Transverse colon (tissue), 4 donors: Measurements from ENCODE around the gene SMPX. TPM values are rescaled to one million over a fixed set of nuclear protein-coding genes. Genes with fewer than 3 reads are reported as not detected.

Source experiments
- DNase-seq: peaks from one replicate; pipeline ENCODE4 v3.0.0-alpha.2; 2019
- H3K27ac ChIP-seq, 4 donors: fragments of 200-600 bp; sonication (generic); 2 replicates each; pipeline ENCODE4 v1.5.1; 2016 to 2018; ENCODE audit warnings: inconsistent platforms in 4 of 4
- H3K27me3 ChIP-seq: fragments of 200-600 bp; sonication (generic); 2 replicates; pipeline ENCODE4 v1.5.1; 2017; ENCODE audit warnings: inconsistent platforms
- H3K36me3 ChIP-seq, 4 donors: fragments of 200-600 bp; sonication (generic); 2 replicates each; pipeline ENCODE4 v1.5.1; 2017 to 2019; ENCODE audit warnings: inconsistent platforms in 4 of 4
- H3K4me1 ChIP-seq, 4 donors: fragments of 200-600 bp; sonication (generic); 2 replicates each; pipeline ENCODE4 v1.5.1; 2017 to 2020; ENCODE audit warnings: inconsistent platforms in 4 of 4
- H3K4me3 ChIP-seq, 4 donors: fragments of 200-600 bp; sonication (generic); 1 replicate in 1 of 4; 2 replicates in 3 of 4; pipeline versions ENCODE4 v1.5.1 to v1.6.1; 2017 to 2019; ENCODE audit warnings: inconsistent platforms in 4 of 4
- H3K9me3 ChIP-seq, 2 donors: fragments of 200-600 bp; sonication (generic); 2 replicates each; pipeline ENCODE4 v1.5.1; 2017 to 2019; ENCODE audit warnings: inconsistent platforms in 2 of 2
- EP300 ChIP-seq: sonication (generic); formaldehyde crosslinking; IDR thresholded peaks from one replicate; pipeline ENCODE4 v1.6.1; 2017; ENCODE audit warnings: antibody characterized with exemption, low read depth
- POLR2A ChIP-seq: fragments of 450-650 bp; IDR thresholded peaks from one replicate; pipeline ENCODE4 v1.6.1; 2016; ENCODE audit warnings: antibody characterized with exemption, mild to moderate bottlenecking, moderate library complexity
- POLR2AphosphoS5 ChIP-seq, 3 donors: sonication (generic); formaldehyde crosslinking; IDR thresholded peaks; one replicate each; pipeline ENCODE4 v1.6.1; 2016; ENCODE audit warnings: antibody characterized with exemption in 3 of 3
- WGBS, 2 donors: methylation state at CpG; one replicate each; pipeline ENCODE4 v1.1.5; 2018; ENCODE audit warnings: low coverage in 1 of 2; 5-methylcytosine and 5-hydroxymethylcytosine counted together
- in situ Hi-C, 4 donors: fragments of 200-750 bp; cut with MboI; loops; one replicate each; pipeline versions ENCODE4 v1.15.0 to v1.15.1; 2017; ENCODE audit warnings: low sequenced_read_pairs in 3 of 4, low pct_ligation_motif_present in 1 of 4, low pct_unique_long_range_greater_than_20kb in 1 of 4
- intact Hi-C: fragments of 100-400 bp; cut with DNase I; formaldehyde crosslinking; loops from one replicate; pipeline ENCODE4 v1.15.1; 2023; ENCODE audit warnings: low total_unique reads
- total RNA-seq, 4 donors: library from RNA; depleted of rRNA; stranded (reverse); fragments of >200 nt; gene quantifications; one replicate each; pipeline ENCODE4 v1.1.0, GENCODE V29; 2016
- TF ChIP-seq, protein P1 (sequence below), 5 experiments: fragments of 200-600 bp in 3 of 5; fragments of 450-650 bp in 2 of 5; sonication (generic) in 3 of 5; IDR thresholded peaks; 1 replicate in 2 of 5; 2 replicates in 3 of 5; pipeline ENCODE4 v1.5.1; 2016 to 2017; ENCODE audit warnings: antibody characterized with exemption in 5 of 5, inconsistent platforms in 3 of 5, mild to moderate bottlenecking in 2 of 5, moderate library complexity in 1 of 5

SMPX gene
- total RNA-seq, 4 donors from 2014 or later, result 1.7 to 6.1 TPM; not detected in 2

DNA sequence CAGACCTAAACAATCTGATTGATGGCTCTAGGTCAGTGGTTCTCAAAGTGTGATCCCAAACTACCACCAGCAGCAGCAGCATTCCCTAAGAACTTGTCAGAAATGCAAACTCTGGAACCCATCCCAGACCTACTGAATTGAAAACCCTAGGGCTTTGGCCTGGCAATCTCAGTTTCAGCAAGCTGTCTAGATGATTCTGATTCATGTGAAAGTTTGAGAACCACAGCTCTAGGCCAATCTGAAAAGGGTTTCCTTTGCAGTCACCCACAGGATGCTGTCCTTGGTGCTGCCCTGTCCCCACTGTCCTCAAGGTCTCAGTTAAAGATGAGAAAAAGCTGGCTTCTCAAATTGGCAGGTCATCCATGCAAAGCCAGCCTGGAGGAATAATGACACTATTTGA lies 34.8 kb downstream of the SMPX start:
- DNase-seq, result no peak
- Histone ChIP-seq H3K4me3 (no peak overlapping the region), H3K27me3 (no peaks in the 10 kb centered on the region), H3K36me3 (no peaks in the 10 kb centered on the region), H3K4me1 (no peaks in the 10 kb centered on the region), H3K9me3 (no peaks in the 10 kb centered on the region), H3K27ac (no peak overlapping the region)
- intact Hi-C loops, result no loop called here
- in situ Hi-C loops, result no loop called here
- TF ChIP-seq, protein P1, sequence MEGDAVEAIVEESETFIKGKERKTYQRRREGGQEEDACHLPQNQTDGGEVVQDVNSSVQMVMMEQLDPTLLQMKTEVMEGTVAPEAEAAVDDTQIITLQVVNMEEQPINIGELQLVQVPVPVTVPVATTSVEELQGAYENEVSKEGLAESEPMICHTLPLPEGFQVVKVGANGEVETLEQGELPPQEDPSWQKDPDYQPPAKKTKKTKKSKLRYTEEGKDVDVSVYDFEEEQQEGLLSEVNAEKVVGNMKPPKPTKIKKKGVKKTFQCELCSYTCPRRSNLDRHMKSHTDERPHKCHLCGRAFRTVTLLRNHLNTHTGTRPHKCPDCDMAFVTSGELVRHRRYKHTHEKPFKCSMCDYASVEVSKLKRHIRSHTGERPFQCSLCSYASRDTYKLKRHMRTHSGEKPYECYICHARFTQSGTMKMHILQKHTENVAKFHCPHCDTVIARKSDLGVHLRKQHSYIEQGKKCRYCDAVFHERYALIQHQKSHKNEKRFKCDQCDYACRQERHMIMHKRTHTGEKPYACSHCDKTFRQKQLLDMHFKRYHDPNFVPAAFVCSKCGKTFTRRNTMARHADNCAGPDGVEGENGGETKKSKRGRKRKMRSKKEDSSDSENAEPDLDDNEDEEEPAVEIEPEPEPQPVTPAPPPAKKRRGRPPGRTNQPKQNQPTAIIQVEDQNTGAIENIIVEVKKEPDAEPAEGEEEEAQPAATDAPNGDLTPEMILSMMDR (IDR thresholded peaks at IDR 0.05), result no peak
- no peak for TF ChIP-seq EP300
- no peak for TF ChIP-seq POLR2A

DNA sequence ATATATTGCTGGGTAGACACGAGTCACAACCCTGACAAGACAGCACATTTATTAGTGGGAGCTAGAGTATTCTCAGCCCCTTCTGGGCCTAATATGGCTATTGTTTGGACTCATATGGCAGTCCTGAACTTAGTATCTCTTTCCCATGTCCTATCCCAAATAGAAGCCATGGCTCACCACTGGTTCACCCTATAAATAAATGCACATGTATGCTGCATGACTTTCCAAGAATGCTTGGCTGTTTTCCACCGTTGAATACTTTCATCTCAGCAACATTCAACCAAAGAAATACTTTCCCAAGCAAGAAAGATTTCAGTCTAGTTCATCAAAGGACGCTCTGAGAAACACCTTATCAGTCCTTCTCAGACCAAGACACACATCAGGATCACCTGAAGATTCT lies 36.7 kb downstream of the SMPX start:
- DNase-seq, result no peak
- Histone ChIP-seq H3K27me3 (no peaks in the 10 kb centered on the region), H3K36me3 (no peaks in the 10 kb centered on the region), H3K4me1 (no peaks in the 10 kb centered on the region), H3K9me3 (no peaks in the 10 kb centered on the region), H3K4me3 (no peak overlapping the region), H3K27ac (no peak overlapping the region)
- WGBS, 2 donors, result 53% methylated on average over 3 of the region's 3 CpGs; no CpG with 5 or more reads in 1 of the 2 donors
- TF ChIP-seq POLR2A (no peak), EP300 (no peak), POLR2AphosphoS5 (IDR thresholded peaks at IDR 0.05) (no peak)
- TF ChIP-seq, protein P1 (IDR thresholded peaks at IDR 0.05), result no peak
- in situ Hi-C loops (no loop called here), intact Hi-C loops (no loop called here)

DNA sequence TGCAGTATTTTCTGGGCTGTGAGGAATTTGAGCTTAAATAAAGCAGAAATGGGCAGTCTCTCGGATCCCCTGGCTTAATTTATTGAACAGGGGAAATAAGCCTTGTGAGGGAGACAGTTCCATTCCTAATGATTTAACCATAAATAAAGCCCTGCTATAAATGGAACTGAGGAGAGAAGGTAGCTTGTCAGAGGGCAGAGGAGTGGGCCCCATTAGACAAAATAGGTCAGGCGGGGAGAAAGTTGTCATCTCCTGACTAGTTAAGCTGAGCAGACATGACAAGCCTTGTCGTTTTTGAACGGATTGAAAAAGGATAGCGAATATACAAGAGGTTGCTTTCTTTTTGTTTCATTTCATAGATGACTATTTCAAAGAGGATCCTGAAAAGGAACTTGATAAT lies 39.3 kb downstream of the SMPX start:
- Histone ChIP-seq H3K4me3 (no peak overlapping the region), H3K36me3 (no peaks in the 10 kb centered on the region), H3K9me3 (no peaks in the 10 kb centered on the region), H3K27me3 (no peaks in the 10 kb centered on the region), H3K27ac (no peak overlapping the region), H3K4me1 (no peaks in the 10 kb centered on the region)
- intact Hi-C loops (no loop called here), in situ Hi-C loops (no loop called here)
- TF ChIP-seq POLR2A (no peak), POLR2AphosphoS5 (IDR thresholded peaks at IDR 0.05) (no peak), EP300 (no peak)
- TF ChIP-seq, protein P1 (IDR thresholded peaks at IDR 0.05), result no peak
- 67% methylated on average over 5 of the region's 5 CpGs; no CpG with 5 or more reads in 1 of the 2 donors for WGBS, 2 donors
- DNase-seq, result no peak

- WGBS, 2 donors, result 83 to 100% methylated on average over 1 to 7 of the region's 7 CpGs
- no peak for DNase-seq
- Histone ChIP-seq H3K4me1 (no peaks in the 10 kb centered on the region), H3K4me3 (no peak overlapping the region), H3K9me3 (no peaks in the 10 kb centered on the region), H3K27me3 (no peaks in the 10 kb centered on the region), H3K36me3 (no peaks in the 10 kb centered on the region), H3K27ac (no peak overlapping the region)
- intact Hi-C loops (no loop called here), in situ Hi-C loops (no loop called here)
- TF ChIP-seq POLR2A (no peak), EP300 (no peak), POLR2AphosphoS5 (IDR thresholded peaks at IDR 0.05) (no peak)
- TF ChIP-seq, protein P1 (IDR thresholded peaks at IDR 0.05), result no peak
These were observed 40.1 kb downstream of the SMPX start for GRCh38 chrX:21717802-21718201.
